T1000 (cell line): ENCODE results near the gene ZBTB9.

Experiments used
- DNase-seq: peaks from one replicate; lab custom pipeline; 2025; ENCODE audit warnings: mixed read lengths; lab: John Stamatoyannopoulos, UW

Gene ZBTB9

DNA sequence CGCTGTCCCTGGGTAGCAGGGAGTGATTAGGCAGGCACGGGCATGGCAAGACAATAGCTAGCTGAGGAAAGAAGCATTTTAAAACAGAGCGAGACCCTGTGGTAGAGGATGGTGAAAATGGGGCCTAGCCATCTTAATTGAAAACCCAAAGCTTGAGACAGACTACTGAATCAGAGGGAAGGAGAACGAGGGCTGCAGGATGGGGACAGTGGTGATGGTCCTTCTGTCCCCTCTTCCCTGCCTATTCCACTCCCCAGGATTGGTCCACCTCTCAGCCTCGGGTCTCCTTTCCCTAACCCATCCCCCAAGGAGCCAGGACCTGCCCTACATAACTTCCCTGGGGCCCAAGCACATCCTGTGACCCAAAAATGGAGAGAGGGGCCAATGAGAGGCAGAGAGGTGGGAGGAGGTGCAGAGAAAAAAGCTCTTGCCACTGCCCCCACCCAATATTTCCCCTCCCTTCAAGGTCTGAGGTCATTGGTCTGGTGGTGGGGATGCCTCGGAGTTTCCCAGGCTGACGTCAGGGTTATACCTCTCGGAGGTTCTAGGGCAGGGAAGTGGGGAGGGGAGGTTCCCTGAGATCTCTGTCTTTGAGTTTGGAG, 35.6 kb upstream of the ZBTB9 start:
- no peak for DNase-seq

- no peak for DNase-seq
Measured at GRCh38 chr6:33419580-33420490, 34.5 kb upstream of the ZBTB9 start, which contains the start of gene SYNGAP1. Gene SYNGAP1 (plus strand): TSS chr6:33420065. CDS start chr6:33420265, 200 bp downstream.

- no peak for DNase-seq
Measured at GRCh38 chr6:33420491-33421343, 33.7 kb upstream of the ZBTB9 start.

DNA sequence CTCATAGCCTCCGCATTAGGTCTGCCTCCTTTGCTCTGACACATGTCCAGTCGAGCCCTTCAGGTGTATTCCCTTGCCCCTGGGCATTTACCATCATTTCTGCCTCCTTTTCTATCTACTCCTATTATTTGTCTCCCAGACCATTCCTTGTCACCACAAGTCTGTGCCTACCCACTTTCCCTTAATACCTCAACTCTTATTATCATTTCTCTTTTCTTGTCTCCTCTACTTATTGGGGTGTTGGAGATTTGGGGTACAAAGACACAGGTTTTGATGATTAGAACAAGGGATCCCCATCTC, 33.1 kb upstream of the ZBTB9 start:
- DNase-seq: no peak

DNA sequence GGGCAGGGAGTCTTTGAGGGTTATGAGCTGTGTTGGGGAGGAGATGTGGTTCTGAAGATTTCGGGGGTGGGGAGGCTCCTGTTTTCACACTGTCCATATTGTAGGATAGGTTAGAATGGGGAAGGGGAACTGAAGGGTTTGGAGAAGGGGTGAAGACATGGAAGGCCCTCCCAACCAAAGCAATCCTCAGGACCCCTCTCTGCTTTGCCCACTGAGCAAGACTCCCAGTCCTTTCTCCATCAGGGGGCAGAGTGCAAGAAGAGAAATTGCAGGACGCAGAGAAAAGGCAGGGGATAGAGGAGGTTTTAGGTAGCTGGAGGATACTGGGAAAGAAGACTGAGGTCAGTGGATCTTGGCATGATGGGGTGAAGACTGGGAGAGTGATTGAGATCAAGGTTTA, 30.6 kb upstream of the ZBTB9 start:
- DNase-seq: no peak

DNA sequence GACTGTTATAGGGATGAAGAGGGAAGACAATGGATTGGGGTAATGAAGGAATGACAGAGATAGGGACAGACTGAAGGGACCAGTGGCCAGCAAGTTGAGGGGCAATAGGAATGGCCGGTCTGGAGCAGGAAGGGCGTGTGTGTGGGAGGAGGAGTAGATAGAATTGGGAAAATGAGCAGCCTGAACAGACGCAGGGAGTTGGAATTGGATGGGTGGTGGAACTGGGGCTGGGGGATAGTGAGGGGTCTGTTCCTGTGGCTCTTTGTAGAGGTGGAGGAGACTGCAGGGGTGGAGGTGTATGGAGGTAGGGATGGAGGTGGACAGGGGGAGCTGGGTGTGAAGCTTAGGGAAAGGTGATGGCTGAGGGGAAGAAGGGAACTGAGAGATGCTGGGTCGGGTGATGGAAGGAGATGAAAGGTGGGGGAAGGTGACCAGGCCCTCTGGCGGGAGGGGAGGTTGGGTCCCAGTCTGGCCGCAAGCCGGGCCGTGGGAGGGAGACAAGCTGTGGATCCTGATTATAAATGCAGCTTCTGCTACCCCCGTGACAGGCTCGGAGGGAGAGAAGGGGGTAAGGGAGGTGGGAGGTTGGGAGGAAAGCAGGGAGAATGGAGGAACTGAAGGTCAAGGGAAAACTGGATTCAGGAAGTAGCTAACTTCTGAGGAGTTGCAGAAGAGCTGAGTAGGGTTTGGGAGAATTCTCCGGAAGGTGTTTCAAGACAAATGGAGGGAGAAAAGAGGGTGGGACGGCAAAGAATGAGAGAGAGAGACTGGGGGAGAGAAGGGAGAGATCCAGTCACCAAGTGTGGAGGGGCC, 29.3 kb upstream of the ZBTB9 start:
- no peak for DNase-seq

DNA sequence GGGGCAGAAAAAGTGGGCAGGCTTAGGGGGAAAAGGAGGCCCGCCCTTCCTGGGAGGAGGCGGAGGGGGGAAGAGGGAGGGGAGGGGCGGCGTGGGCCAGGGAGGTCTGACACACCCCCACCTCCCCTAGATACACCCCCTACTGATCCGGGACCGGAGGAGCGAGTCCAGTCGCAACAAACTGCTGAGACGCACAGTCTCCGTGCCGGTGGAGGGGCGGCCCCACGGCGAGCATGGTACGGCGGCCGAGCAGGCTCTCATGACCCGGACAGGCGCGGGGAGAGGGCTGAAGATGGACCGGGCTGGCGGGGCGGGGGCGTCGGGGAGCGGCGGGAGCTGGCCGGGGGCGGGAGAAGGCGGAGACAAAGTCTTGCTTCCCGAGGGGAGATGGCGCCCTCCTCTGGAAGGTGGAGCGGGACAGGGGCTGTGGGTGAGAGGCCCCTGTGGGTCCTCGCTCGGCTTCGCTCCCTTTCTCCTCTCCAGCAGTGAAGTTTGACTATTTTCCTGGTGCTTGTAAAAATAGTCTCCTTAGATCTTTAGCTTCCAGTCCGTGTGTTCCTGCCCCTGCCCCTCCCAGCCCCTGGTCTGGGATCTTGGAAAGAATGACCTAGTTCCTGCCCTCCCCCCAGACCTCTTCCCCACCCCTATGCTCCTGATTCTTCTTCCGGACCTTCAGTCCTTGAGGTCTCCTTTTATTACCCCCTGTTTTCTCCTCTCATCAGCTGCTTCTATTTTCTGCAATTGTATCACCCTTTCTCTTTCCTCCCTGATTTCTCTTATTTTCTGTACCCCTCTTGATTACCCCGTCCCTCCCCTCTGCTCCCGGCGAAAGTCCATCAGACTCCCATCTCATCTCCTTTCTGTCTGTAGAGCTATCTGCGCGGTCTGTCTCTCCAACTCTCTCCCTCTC, 28.5 kb upstream of the ZBTB9 start:
- DNase-seq: peak; percentile 65

DNA sequence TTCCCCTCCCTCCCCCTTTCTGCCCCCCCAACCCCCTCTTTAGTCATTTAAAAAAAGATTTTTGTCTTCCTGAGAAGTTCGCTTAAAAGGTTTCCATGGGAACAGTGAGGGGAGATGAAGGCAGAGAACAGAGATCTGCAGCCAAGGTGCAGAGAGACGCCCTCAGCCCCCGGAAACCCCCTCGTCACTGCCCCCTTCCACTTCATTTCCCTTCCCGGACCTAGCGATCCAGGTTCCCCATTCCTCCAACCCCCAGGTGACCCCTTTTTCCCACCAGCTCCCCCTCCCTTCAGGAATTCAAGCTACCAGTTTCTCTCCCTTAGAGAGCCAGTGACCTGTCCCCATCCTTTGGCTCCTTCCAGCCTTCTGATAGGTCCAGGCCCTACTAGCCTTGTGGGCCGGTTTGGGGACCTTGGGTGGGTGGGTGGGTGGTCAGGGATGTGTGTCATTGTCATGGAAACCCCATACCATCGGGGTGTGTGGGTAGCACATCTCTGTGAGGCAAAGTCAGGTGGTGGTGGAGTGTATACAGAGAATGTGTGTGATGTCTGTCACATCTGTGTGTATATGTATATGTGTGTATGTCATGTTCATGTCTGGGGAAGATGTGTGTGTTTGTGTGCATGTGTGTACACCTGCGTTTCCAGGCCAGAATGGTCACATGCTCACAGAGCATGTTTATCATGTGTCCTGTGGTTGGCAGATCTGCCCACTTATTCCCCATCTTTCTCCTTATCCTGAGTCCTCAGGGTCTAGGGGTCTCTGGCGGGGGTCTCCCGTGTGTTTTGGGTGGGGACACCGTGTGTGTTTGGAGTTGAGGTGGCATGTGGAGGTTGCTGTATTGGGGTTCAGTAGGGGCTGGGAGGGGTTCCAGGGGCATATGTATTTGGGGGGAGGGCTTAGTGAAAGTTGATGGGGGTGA, 27.5 kb upstream of the ZBTB9 start:
- DNase-seq: no peak

DNA sequence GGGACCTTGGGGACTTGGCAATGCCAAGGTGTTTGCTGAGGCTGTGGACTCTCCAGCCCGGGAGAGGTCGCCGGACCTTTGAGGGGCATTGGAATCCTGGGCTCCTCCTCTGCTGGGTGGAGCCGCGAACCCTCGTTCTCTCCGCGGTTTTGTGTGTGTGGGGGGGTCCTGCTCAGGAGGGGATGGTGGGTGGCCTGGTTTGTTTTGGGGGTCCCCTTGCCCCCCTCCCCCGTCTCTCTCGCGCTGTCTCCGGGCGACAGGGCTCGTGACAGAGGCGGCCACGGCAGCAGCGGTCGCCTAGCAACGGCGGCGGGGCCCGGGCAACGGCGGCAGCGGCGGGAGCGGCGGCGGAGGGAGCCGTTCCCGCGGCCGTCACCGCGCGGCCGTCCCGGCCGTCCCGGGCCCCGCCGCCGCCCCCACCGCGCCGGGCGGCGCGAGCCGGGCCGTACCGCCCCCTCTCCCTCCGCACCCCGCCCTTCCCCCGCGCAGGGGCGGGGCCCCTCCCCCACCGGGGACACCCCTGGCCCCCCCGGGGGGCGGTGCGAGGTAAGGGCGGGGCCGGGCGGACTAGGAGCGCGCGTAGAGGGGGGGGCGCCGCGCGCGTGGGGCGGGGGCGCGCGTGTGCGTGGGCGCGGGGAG, 26.7 kb upstream of the ZBTB9 start:
- no peak for DNase-seq

DNA sequence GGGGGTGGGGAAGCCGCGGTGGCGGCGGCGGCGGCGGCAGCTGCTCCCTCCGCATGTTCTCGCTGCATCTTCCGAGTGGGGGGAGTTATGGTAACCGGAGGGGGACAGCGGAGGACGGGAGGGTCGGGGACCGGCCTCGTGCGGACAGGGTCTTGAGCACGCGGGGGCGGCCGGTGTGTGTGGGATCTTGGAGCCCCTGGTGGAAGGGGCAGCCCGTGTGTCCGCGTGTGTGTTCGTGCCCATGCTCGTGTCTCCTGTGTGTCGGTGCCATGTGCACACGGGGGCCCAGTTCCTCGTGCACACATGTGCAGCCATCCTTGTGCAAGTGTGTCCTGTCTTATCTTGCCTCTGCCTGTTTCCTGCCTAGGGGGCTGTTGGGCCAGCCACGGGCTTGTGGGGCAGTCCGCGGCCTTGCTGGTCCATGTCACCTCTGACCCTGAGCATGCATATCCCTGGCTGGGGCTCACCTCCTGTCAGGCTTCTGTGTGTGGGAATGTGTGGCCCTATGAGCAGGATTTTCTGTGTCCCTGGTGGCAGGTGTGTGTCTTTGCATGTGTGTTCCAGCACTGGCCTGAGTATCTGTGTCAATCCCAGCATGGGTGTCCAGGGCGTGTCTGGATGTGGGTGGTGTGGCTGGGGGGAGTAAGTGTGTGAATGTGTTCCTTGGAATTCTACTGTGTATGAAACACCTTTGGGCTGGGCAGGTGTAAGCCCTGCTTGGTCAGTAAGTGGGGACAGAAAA, 26.0 kb upstream of the ZBTB9 start:
- no peak for DNase-seq

DNA sequence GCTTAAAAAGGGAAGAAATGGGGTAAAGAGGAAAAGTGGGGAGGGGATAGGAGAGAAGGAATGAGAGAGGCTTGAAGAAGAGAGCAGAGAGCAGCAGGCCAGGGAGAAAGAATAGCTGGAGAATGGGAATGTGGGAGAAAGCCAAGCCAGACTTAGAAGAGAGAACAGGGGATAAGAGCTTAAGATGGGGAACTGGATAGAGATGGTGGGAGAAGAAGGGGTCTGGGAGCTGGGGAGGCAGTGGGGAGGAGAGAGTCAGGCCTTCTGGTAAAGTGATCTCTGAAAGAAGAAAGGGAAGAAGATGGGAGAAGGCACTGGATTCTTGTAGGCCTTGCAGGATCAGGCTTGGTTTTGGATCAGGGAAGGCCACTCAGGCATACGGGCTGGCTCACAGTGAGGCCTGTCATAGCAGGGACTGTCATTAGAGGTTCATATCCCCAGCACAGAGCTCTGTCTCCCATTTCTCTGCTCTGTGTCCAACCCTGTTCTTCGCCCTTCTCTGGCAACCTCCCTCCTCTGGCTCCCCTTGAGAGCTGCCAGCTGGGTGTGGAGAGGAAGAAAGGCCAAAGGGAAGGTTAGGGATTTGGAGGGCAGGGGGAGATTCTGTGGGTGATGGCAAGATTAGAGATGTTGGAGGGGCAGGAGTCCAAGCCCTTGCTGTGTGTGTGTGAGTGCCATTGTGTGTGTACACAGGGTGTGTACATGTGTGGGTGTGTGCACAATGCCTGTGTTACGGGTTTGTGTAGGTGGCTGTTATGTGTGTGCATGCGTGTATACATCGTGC, 25.2 kb upstream of the ZBTB9 start:
- no peak for DNase-seq

GRCh38 chr6:33429750-33430052, 24.7 kb upstream of the ZBTB9 start:
- DNase-seq: no peak

- no peak for DNase-seq
Measured at GRCh38 chr6:33430334-33430733, 24.0 kb upstream of the ZBTB9 start.

- DNase-seq: no peak
Measured at GRCh38 chr6:33430991-33431879, 23.1 kb upstream of the ZBTB9 start.

GRCh38 chr6:33431880-33432541, 22.4 kb upstream of the ZBTB9 start:
- no peak for DNase-seq

- DNase-seq: no peak
Measured at GRCh38 chr6:33432546-33432945, 21.8 kb upstream of the ZBTB9 start.
